K562 (cell line): ENCODE results near the gene TMEM120B. TPM values are rescaled to one million over a fixed set of nuclear protein-coding genes. Genes with fewer than 3 reads are reported as not detected.

Source experiments
- ADNP ChIP-seq: fragments of 200-800 bp; sonication (Bioruptor generic); IDR thresholded peaks from 2 replicates; pipeline ENCODE4 v1.6.1; 2016; ENCODE audit warnings: missing genetic modification characterization, missing compliant biosample characterization
- DACH1 ChIP-seq: fragments of 450-650 bp; IDR thresholded peaks from 2 replicates; pipeline ENCODE4 v1.6.1; 2018; ENCODE audit not compliant: partially characterized antibody
- FOXP1 ChIP-seq: sonication (generic); formaldehyde crosslinking; IDR thresholded peaks from 2 replicates; pipeline ENCODE4 v1.8.0; 2022; ENCODE audit warnings: mild to moderate bottlenecking, missing genetic modification reagents
- MAFF ChIP-seq: IDR thresholded peaks from 2 replicates; pipeline ENCODE4 v1.6.1; 2012; ENCODE audit warnings: low read length, improper control_type of control experiment
- MAFG ChIP-seq: fragments of 450-650 bp; conservative IDR thresholded peaks from 2 replicates; pipeline ENCODE4 v1.6.1; 2016; ENCODE audit warnings: missing genetic modification characterization, missing compliant biosample characterization
- NFXL1 ChIP-seq: fragments of 450-650 bp; formaldehyde crosslinking; IDR thresholded peaks from 2 replicates; pipeline ENCODE4 v1.4.0; 2021; ENCODE audit warnings: mild to moderate bottlenecking
- NR4A1 ChIP-seq, 2 experiments: fragments of 250-450 bp in 1 of 2; fragments of 450-650 bp in 1 of 2; sonication (Bioruptor Pico) in 1 of 2; IDR thresholded peaks; 2 replicates each; pipeline versions ENCODE4 v1.4.0 to v1.6.1; 2016 to 2020; ENCODE audit warnings: mild to moderate bottlenecking in 2 of 2, missing compliant biosample characterization in 1 of 2, missing genetic modification characterization in 1 of 2, moderate library complexity in 1 of 2
- POLR2H ChIP-seq: IDR thresholded peaks from 2 replicates; pipeline ENCODE4 v1.6.1; 2016; ENCODE audit warnings: missing genetic modification characterization, low read depth, mild to moderate bottlenecking, control low read depth, missing compliant biosample characterization, moderate library complexity
- SMAD3 ChIP-seq: fragments of 450-650 bp; formaldehyde crosslinking; conservative IDR thresholded peaks from 2 replicates; pipeline ENCODE4 v1.4.0; 2020; ENCODE audit warnings: mild to moderate bottlenecking
- STAG1 ChIP-seq: sonication (generic); formaldehyde crosslinking; IDR thresholded peaks from 2 replicates; pipeline ENCODE4 v1.5.0; 2020; ENCODE audit warnings: missing genetic modification reagents, borderline replicate concordance
- STAT5B ChIP-seq: fragments of 250-450 bp; sonication (Bioruptor Pico); IDR thresholded peaks from 2 replicates; pipeline ENCODE4 v1.8.0; 2021; ENCODE audit warnings: mild to moderate bottlenecking, inconsistent platforms
- TEAD4 ChIP-seq, 2 experiments: sonication (generic) in 1 of 2; formaldehyde crosslinking in 1 of 2; IDR thresholded peaks; 2 replicates each; pipeline versions ENCODE4 v1.6.1 to v1.8.0; 2012 to 2022; ENCODE audit warnings: borderline replicate concordance in 1 of 2, inconsistent platforms in 1 of 2, low read length in 1 of 2, mild to moderate bottlenecking in 1 of 2, missing genetic modification reagents in 1 of 2
- ZNF699 ChIP-seq: fragments of 250-450 bp; sonication (Bioruptor Pico); IDR thresholded peaks from 2 replicates; pipeline ENCODE4 v1.8.0; 2021; ENCODE audit warnings: mild to moderate bottlenecking, moderate library complexity; ENCODE audit not compliant: insufficient replicate concordance
- ZNF77 ChIP-seq: fragments of 250-450 bp; sonication (Bioruptor Pico); IDR thresholded peaks from 2 replicates; pipeline ENCODE4 v1.5.0; 2020
- polyA plus RNA-seq, 8 experiments: library from polyadenylated mRNA; depleted of rRNA in 4 of 8; stranded (reverse) in 5 of 8; unstranded in 3 of 8; fragments of >200 nt; fragmentation: Nextera tagmentation in 2 of 8; fragmentation: Illumina TruSeq in 1 of 8; extraction: Ambion mirVana in 2 of 8; extraction: Trizol in 1 of 8; gene quantifications; 2 replicates each; pipeline versions ENCODE4 v1.2.1 to v1.2.3, GENCODE V29; 2011 to 2014; ENCODE audit warnings: inconsistent platforms in 1 of 8, missing spikeins in 1 of 8
- total RNA-seq, 7 experiments: library from RNA; depleted of rRNA in 6 of 7; stranded (reverse); fragments of >200 nt in 6 of 7; fragmentation: Illumina TruSeq in 2 of 7; extraction: Trizol in 2 of 7; gene quantifications; 2 replicates each; pipeline versions ENCODE4 v1.2.1 to v1.2.3, GENCODE V29; 2011 to 2021; ENCODE audit warnings: low replicate concordance in 1 of 7
- TF ChIP-seq, protein P1 (sequence below): fragments of 250-450 bp; sonication (Bioruptor Pico); IDR thresholded peaks from 2 replicates; pipeline ENCODE4 v1.4.0; 2020; ENCODE audit warnings: mild to moderate bottlenecking, moderate library complexity
- TF ChIP-seq, protein P2 (sequence below): sonication (generic); formaldehyde crosslinking; IDR thresholded peaks from 2 replicates; pipeline ENCODE4 v1.8.1; 2023; ENCODE audit warnings: missing genetic modification reagents, mild to moderate bottlenecking, borderline replicate concordance
- TF ChIP-seq, protein P3 (sequence below): fragments of 450-650 bp; formaldehyde crosslinking; IDR thresholded peaks from 2 replicates; pipeline ENCODE4 v1.4.0; 2022; ENCODE audit warnings: missing genetic modification characterization

Gene TMEM120B
- total and polyA plus RNA-seq, 9 of the 15 experiments (the other 6 are each of a cell fraction or from before 2014, with no cell fraction given) = 1.7 to 18.6 (median 7.4) TPM

DNA sequence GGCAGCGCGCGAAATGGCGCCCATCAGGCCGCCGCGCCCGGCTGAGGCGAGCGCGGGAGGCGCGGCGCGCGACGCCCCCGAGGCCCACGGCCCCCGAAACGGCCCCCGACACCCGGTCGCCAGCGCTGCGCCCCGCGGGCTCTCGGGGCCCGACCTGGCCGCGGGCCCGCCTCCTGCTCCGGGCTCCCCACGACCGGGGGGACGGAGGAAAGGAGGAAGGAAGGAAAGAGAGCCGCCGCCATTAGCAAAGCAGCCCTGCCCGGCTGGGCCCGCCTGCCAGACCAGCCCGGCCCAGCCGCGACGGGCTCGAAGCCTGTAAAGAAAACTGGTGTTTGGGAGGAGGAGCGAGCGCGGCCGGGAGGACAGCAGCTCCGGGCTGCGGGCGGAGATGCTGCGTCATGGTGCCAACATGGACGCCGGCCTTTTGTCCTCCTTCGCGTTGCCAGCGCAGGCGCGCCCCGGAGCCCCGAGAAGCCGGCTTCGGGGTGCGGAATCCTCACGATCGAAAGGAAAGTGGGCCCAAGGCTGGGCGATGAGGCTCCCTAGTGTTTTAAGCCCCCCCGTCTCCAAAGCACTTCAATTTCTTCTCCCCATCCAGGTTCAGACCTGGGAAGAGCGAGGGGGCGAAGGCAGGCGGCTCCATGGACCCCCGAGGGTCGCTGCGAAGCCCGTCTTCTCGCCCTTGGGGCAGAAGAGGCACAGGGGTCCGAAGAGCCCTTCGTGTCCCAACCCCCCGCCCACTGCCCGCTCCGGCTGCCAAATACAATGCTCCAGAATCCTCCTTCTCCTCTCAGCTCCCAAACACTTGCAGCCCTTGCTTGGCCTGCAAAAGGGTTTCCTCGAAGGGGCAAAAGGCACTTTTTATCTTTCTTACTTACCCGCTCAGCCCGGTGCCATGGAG, 88.4 kb downstream of the TMEM120B start (continued):
- TF ChIP-seq DACH1 = no peak
- TF ChIP-seq POLR2H (tag) = peak; percentile 67
- no peak for TF ChIP-seq ADNP
- TF ChIP-seq ZNF77 (CRISPR knock-in tag) = no peak
- TF ChIP-seq MAFF = peak; percentile 59; the same call in 1 of the 2 replicates
- TF ChIP-seq, protein P1, sequence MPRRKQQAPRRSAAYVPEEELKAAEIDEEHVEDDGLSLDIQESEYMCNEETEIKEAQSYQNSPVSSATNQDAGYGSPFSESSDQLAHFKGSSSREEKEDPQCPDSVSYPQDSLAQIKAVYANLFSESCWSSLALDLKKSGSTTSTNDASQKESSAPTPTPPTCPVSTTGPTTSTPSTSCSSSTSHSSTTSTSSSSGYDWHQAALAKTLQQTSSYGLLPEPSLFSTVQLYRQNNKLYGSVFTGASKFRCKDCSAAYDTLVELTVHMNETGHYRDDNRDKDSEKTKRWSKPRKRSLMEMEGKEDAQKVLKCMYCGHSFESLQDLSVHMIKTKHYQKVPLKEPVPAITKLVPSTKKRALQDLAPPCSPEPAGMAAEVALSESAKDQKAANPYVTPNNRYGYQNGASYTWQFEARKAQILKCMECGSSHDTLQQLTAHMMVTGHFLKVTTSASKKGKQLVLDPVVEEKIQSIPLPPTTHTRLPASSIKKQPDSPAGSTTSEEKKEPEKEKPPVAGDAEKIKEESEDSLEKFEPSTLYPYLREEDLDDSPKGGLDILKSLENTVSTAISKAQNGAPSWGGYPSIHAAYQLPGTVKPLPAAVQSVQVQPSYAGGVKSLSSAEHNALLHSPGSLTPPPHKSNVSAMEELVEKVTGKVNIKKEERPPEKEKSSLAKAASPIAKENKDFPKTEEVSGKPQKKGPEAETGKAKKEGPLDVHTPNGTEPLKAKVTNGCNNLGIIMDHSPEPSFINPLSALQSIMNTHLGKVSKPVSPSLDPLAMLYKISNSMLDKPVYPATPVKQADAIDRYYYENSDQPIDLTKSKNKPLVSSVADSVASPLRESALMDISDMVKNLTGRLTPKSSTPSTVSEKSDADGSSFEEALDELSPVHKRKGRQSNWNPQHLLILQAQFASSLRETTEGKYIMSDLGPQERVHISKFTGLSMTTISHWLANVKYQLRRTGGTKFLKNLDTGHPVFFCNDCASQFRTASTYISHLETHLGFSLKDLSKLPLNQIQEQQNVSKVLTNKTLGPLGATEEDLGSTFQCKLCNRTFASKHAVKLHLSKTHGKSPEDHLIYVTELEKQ = no peak
- 0 out of 2 replicates have a peak, but pooled peaks have one; percentile 7 for TF ChIP-seq TEAD4 (IDR thresholded peaks at IDR 0.05; ENCODE audit: low read length)
- no peak for TF ChIP-seq TEAD4 (CRISPR knock-in tag; IDR thresholded peaks at IDR 0.05; ENCODE audit: borderline replicate concordance)
- TF ChIP-seq FOXP1 (CRISPR knock-in tag) = no peak
- TF ChIP-seq, protein P2, sequence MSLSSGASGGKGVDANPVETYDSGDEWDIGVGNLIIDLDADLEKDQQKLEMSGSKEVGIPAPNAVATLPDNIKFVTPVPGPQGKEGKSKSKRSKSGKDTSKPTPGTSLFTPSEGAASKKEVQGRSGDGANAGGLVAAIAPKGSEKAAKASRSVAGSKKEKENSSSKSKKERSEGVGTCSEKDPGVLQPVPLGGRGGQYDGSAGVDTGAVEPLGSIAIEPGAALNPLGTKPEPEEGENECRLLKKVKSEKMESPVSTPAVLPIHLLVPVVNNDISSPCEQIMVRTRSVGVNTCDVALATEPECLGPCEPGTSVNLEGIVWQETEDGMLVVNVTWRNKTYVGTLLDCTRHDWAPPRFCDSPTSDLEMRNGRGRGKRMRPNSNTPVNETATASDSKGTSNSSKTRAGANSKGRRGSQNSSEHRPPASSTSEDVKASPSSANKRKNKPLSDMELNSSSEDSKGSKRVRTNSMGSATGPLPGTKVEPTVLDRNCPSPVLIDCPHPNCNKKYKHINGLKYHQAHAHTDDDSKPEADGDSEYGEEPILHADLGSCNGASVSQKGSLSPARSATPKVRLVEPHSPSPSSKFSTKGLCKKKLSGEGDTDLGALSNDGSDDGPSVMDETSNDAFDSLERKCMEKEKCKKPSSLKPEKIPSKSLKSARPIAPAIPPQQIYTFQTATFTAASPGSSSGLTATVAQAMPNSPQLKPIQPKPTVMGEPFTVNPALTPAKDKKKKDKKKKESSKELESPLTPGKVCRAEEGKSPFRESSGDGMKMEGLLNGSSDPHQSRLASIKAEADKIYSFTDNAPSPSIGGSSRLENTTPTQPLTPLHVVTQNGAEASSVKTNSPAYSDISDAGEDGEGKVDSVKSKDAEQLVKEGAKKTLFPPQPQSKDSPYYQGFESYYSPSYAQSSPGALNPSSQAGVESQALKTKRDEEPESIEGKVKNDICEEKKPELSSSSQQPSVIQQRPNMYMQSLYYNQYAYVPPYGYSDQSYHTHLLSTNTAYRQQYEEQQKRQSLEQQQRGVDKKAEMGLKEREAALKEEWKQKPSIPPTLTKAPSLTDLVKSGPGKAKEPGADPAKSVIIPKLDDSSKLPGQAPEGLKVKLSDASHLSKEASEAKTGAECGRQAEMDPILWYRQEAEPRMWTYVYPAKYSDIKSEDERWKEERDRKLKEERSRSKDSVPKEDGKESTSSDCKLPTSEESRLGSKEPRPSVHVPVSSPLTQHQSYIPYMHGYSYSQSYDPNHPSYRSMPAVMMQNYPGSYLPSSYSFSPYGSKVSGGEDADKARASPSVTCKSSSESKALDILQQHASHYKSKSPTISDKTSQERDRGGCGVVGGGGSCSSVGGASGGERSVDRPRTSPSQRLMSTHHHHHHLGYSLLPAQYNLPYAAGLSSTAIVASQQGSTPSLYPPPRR (CRISPR knock-in tag) = no peak
- no peak for TF ChIP-seq NFXL1 (CRISPR knock-in tag)
- TF ChIP-seq STAG1 = no peak
- TF ChIP-seq STAT5B (CRISPR knock-in tag) = no peak
- TF ChIP-seq NR4A1 (CRISPR knock-in tag; IDR thresholded peaks at IDR 0.05) = no peak
- 0 out of 2 replicates have a peak, but pooled peaks have one; percentile 69 for TF ChIP-seq NR4A1 (tag; IDR thresholded peaks at IDR 0.05)
- TF ChIP-seq, protein P3, sequence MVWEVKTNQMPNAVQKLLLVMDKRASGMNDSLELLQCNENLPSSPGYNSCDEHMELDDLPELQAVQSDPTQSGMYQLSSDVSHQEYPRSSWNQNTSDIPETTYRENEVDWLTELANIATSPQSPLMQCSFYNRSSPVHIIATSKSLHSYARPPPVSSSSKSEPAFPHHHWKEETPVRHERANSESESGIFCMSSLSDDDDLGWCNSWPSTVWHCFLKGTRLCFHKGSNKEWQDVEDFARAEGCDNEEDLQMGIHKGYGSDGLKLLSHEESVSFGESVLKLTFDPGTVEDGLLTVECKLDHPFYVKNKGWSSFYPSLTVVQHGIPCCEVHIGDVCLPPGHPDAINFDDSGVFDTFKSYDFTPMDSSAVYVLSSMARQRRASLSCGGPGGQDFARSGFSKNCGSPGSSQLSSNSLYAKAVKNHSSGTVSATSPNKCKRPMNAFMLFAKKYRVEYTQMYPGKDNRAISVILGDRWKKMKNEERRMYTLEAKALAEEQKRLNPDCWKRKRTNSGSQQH (CRISPR knock-in tag) = no peak
- peak; percentile 89 for TF ChIP-seq MAFG (tag)
- TF ChIP-seq SMAD3 (CRISPR knock-in tag) = 0 out of 2 replicates have a peak, but pooled peaks have one; percentile 19
- TF ChIP-seq ZNF699 = no peak
